Large intestine (tissue), 3 donors: ENCODE results near the gene BRK1. TPM values are rescaled to one million over a fixed set of nuclear protein-coding genes. Genes with fewer than 3 reads are reported as not detected.
"Not testable (repeated sequence)": the region's sequence is repeated elsewhere in the genome, so short reads cannot be mapped to it uniquely, and the experiment has no call there.

Experiments
- DNase-seq, 2 donors: peaks; one replicate each; pipeline versions ENCODE4 v3.0.0 to v3.0.0-alpha.2; 2013
- H3K27ac ChIP-seq: one replicate; pipeline ENCODE4 v1.5.1; 2013; ENCODE audit warnings: low read length
- H3K27me3 ChIP-seq: 2 replicates; pipeline ENCODE4 v1.6.1; 2013; ENCODE audit warnings: low read length; ENCODE audit not compliant: control insufficient read depth, insufficient read depth
- H3K36me3 ChIP-seq: 2 replicates; pipeline ENCODE4 v1.6.1; 2013; ENCODE audit warnings: low read length; ENCODE audit not compliant: control insufficient read depth, insufficient read depth
- H3K4me1 ChIP-seq: one replicate; pipeline ENCODE4 v1.6.1; 2013; ENCODE audit warnings: low read length; ENCODE audit not compliant: control insufficient read depth, insufficient read depth
- H3K4me3 ChIP-seq: one replicate; pipeline ENCODE4 v1.5.1; 2013; ENCODE audit warnings: low read length
- H3K9me3 ChIP-seq: one replicate; pipeline ENCODE4 v1.6.1; 2013; ENCODE audit warnings: mild to moderate bottlenecking, low read depth, low read length, moderate library complexity; ENCODE audit not compliant: control insufficient read depth
- WGBS: methylation state at CpG from one replicate; pipeline ENCODE4 v1.1.5; 2013; ENCODE audit warnings: low lambda C conversion rate; ENCODE audit not compliant: insufficient coverage; 5-methylcytosine and 5-hydroxymethylcytosine counted together
- polyA plus RNA-seq: library from polyadenylated mRNA; unstranded; fragments of 120-200 nt; gene quantifications from one replicate; pipeline ENCODE4 v1.2.1, GENCODE V29; 2013

BRK1 gene
- polyA plus RNA-seq, 1 donor: 172 TPM

GRCh38 chr3:10158555-10158954, 43.1 kb downstream of the BRK1 start:
- DNase-seq, H3K27ac ChIP-seq, H3K27me3 ChIP-seq, H3K9me3 ChIP-seq, H3K36me3 ChIP-seq, H3K4me1 ChIP-seq, H3K4me3 ChIP-seq: not testable (repeated sequence)
- WGBS: no CpG with 5 or more reads among the region's 6 CpGs

DNA sequence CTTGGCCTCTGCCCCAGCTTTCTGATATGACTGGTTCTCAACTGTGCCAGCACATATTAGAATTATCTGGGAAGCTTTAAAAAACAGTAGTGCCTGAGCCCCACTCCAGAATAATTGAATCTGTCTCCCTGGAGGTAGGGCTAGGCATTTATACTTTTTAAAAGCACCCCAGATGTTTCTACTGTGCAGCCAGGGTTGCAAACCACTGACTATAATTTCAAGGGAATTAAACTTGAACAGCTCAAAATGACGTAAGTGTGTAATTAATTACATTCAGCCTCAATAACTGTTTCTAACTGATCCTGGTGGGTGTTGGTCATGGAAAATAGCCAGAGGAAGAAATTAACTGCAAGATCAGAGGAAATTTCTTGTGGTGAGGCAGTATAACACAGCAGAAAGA, 44.9 kb downstream of the BRK1 start:
- Histone ChIP-seq H3K9me3 (no peaks in the 10 kb centered on the region), H3K27me3 (no peaks in the 10 kb centered on the region), H3K4me1 (no peaks in the 10 kb centered on the region), H3K4me3 (no peak overlapping the region), H3K27ac (no peak overlapping the region), H3K36me3 (no peaks in the 10 kb centered on the region)
- no peak for DNase-seq
- no CpG with 5 or more reads among the region's 1 CpG for WGBS

DNA sequence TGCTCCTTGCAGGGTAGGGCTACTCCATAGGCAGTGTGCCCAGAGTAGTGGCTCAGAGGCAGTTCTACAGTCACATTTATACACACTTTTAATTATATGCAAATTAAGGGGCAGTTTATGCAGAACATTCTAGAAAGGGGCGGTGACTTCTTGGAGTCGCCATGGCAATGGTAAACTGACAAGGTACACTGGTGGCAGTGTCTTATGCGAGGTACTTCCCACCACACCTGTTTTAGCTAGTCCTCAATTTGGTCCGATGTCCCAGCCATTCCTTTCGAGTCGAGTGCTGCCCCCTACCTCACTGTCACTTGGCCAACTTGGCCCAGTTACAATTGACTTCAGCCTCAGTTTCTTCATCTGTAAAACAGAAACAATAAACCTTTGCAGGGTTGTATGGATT, 45.5 kb downstream of the BRK1 start:
- no peak overlapping the region for H3K4me3 ChIP-seq
- WGBS: no CpG with 5 or more reads among the region's 6 CpGs
- H3K27ac ChIP-seq: no peak overlapping the region
- DNase-seq: no peak
- H3K4me1 ChIP-seq: no peaks in the 10 kb centered on the region
- no peaks in the 10 kb centered on the region for H3K9me3 ChIP-seq
- H3K36me3 ChIP-seq: no peaks in the 10 kb centered on the region
- no peaks in the 10 kb centered on the region for H3K27me3 ChIP-seq

- Histone ChIP-seq H3K36me3 (no peaks in the 10 kb centered on the region), H3K4me1 (no peaks in the 10 kb centered on the region), H3K9me3 (no peaks in the 10 kb centered on the region), H3K27me3 (no peaks in the 10 kb centered on the region), H3K27ac (no peak overlapping the region), H3K4me3 (no peak overlapping the region)
- no CpG with 5 or more reads among the region's 6 CpGs for WGBS
- no peak for DNase-seq
Measured at GRCh38 chr3:10162185-10162584, 46.7 kb downstream of the BRK1 start.

GRCh38 chr3:10164201-10164545, 48.7 kb downstream of the BRK1 start:
- not testable (repeated sequence) for H3K36me3 ChIP-seq, H3K4me3 ChIP-seq, H3K27ac ChIP-seq

DNA sequence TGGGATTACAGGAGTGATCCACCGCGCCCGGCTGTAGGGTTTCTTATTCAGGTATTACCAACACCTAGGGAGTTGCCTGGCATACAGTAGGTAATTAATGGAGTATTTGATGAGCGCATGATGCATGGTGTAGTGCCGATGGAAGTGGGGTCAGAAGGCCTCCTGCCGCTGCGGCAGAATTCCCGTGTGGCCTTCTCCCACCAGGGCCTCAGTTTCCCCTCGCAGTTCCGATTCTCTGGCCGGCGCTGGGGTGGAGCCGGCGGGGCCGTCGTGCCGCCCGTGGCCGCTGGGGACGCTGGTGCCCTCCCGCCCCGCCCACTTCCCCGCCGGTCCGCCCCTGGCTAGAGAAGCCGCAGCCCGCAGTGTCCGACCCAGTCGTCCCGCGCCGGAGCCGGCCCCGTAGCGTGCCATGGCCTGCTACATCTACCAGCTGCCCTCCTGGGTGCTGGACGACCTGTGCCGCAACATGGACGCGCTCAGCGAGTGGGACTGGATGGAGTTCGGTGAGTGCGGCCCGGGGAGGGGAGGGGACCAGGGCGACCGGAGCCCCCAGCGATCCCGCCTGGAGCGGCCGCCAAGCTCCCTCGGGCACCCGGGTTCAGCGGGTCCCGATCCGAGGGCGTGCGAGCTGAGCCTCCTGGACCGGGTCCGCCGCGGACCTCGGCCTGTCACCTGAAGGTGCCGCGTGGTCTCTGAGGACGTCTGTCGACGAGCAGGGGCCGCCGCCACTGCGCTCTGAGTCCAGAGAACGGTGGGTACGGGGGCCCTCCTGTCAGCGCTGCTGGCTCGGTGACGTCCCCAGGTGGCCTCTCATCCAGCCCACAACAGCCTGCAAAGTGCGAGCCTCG, 49.3 kb downstream of the BRK1 start, which contains the start of gene IRAK2:
TSS of gene IRAK2 (plus strand) at position 374 of the 848 bp plus-strand sequence. CDS start at position 410, 36 bp downstream.
- H3K4me1 ChIP-seq: no peaks in the 10 kb centered on the region
- H3K4me3 ChIP-seq: peak within 1 kb of the TSS; percentile 82
- no peak within 1 kb of the TSS for H3K27ac ChIP-seq
- peak; percentile 19 to 63 for DNase-seq
- H3K9me3 ChIP-seq: peaks cover 7% of the 10 kb centered on the region
- WGBS: no CpG with 5 or more reads among the region's 76 CpGs
- H3K27me3 ChIP-seq: no peaks in the 10 kb centered on the region
- H3K36me3 ChIP-seq: no peaks in the 10 kb centered on the region

More at GRCh38 chr3:10164201-10164545, 48.7 kb downstream of the BRK1 start:
- not testable (repeated sequence) for H3K4me1 ChIP-seq, H3K9me3 ChIP-seq, H3K27me3 ChIP-seq, DNase-seq
- WGBS: no CpG with 5 or more reads among the region's 12 CpGs

DNA sequence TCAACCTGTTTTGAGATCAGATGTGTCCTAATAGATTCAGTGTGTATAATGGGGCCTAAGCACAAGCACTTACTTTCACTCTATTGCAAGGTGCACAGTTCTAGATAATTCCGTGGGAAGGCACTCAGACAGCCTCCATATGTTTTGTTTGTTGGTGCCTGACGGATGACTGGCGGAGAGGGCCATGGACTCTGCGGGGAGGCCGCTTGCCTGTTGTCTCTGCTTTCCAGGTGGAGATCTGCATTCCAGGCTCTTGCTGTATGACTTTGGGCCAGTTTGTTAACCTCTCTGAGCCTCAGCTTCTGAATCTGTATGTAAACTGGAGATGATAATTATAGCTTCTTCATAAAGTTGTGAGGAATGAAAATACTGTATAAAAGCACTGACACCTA, 50.7 kb downstream of the BRK1 start:
- H3K27ac ChIP-seq: no peak overlapping the region
- no peak overlapping the region for H3K4me3 ChIP-seq
- DNase-seq: no peak
- WGBS: no CpG with 5 or more reads among the region's 5 CpGs
- H3K27me3 ChIP-seq: no peaks in the 10 kb centered on the region
- peaks cover 10% of the 10 kb centered on the region for H3K9me3 ChIP-seq
- no peaks in the 10 kb centered on the region for H3K4me1 ChIP-seq
- no peaks in the 10 kb centered on the region for H3K36me3 ChIP-seq

GRCh38 chr3:10169000-10169496, 53.6 kb downstream of the BRK1 start:
- WGBS: 17% methylated on average over 2 of the region's 8 CpGs
- H3K27ac ChIP-seq: no peak overlapping the region
- H3K36me3 ChIP-seq: no peaks in the 10 kb centered on the region
- no peak overlapping the region for H3K4me3 ChIP-seq
- H3K27me3 ChIP-seq: no peaks in the 10 kb centered on the region
- DNase-seq: peak; percentile 34 to 68
- peaks cover 10% of the 10 kb centered on the region for H3K9me3 ChIP-seq
- H3K4me1 ChIP-seq: no peaks in the 10 kb centered on the region

- Histone ChIP-seq H3K36me3 (no peaks in the 10 kb centered on the region), H3K4me1 (no peaks in the 10 kb centered on the region), H3K27ac (no peak overlapping the region), H3K4me3 (no peak overlapping the region), H3K9me3 (peaks cover 10% of the 10 kb centered on the region), H3K27me3 (no peaks in the 10 kb centered on the region)
- DNase-seq: no peak
- WGBS: no CpG with 5 or more reads among the region's 13 CpGs
Measured at GRCh38 chr3:10170915-10171478, 55.5 kb downstream of the BRK1 start.

DNA sequence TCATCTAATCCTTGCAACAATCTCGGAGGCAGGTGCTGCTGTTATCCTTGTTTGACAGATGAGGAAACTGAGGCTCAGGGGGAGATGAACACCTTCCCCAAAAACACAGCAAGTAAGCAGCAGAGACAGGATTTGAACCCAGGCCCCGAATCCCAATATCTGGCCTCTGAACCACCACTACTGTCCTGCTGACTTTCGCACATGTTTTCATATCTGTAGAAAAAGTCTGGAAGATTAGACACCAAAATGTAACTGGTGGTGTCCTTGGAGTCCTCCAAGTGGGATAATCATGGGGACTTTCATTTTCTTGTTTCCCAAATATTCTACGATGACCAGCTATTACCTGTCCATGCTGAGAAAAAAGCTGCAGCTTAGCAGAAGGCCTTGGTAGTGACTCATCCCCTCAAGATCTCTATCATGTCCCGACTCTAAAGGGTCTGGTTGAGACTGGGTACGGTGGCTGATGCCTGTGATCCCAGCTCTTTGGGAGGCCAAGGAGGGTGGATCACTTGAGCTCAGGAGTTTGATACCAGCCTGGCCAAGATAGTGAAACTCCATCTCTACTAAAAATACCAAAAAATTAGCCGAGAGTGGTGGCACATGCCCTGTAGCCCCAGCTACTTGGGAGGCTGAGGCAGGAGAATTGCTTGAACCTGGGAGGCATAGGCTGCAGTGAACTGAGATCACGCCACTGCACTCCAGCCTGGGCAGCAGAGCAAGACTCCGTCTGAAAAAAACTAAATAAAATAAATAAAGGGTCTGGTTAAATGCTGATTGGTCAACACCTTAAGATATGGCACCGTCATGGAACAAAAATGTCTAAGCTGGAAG, 57.8 kb downstream of the BRK1 start:
- Histone ChIP-seq H3K27me3 (no peaks in the 10 kb centered on the region), H3K4me1 (no peaks in the 10 kb centered on the region), H3K9me3 (peaks cover 9% of the 10 kb centered on the region), H3K27ac (no peak overlapping the region), H3K4me3 (no peak overlapping the region), H3K36me3 (no peaks in the 10 kb centered on the region)
- no peak for DNase-seq
- WGBS: no CpG with 5 or more reads among the region's 10 CpGs
